Spleen (tissue), 11 donors: ENCODE measurements around the gene DACT3. TPM values are rescaled to one million over a fixed set of nuclear protein-coding genes. Genes with fewer than 3 reads are reported as not detected.

ENCODE experiments used
- DNase-seq: peaks from one replicate; pipeline ENCODE4 v3.0.0-alpha.2; 2020
- H3K27ac ChIP-seq, 8 donors: fragments of 200-600 bp; sonication (generic) in 7 of 8; 1 replicate in 4 of 8; 2 replicates in 4 of 8; pipeline versions ENCODE4 v1.5.0 to v1.8.0; 2016 to 2021; ENCODE audit warnings: inconsistent platforms in 4 of 8, mild to moderate bottlenecking in 4 of 8, moderate library complexity in 1 of 8
- H3K27me3 ChIP-seq, 7 donors: fragments of 200-600 bp; sonication (generic) in 6 of 7; replicated peaks in 1 of 7; 1 replicate in 4 of 7; 2 replicates in 3 of 7; pipeline versions ENCODE4 v1.5.0 to v1.8.0; 2016 to 2021; ENCODE audit warnings: inconsistent platforms in 3 of 7, mild to moderate bottlenecking in 1 of 7
- H3K36me3 ChIP-seq, 6 donors: fragments of 200-600 bp; sonication (generic) in 5 of 6; 1 replicate in 4 of 6; 2 replicates in 2 of 6; pipeline versions ENCODE4 v1.5.0 to v1.8.0; 2016 to 2021; ENCODE audit warnings: inconsistent platforms in 2 of 6
- H3K4me1 ChIP-seq, 6 donors: fragments of 200-600 bp; sonication (generic) in 5 of 6; 1 replicate in 3 of 6; 2 replicates in 3 of 6; pipeline versions ENCODE4 v1.5.0 to v1.8.0; 2016 to 2021; ENCODE audit warnings: inconsistent platforms in 3 of 6
- H3K4me3 ChIP-seq, 8 donors: fragments of 200-600 bp; sonication (generic) in 7 of 8; 1 replicate in 4 of 8; 2 replicates in 4 of 8; pipeline versions ENCODE4 v1.5.0 to v1.8.0; 2016 to 2021; ENCODE audit warnings: inconsistent platforms in 4 of 8, mild to moderate bottlenecking in 4 of 8, moderate library complexity in 2 of 8
- H3K9me3 ChIP-seq, 8 donors: fragments of 200-600 bp; sonication (generic) in 7 of 8; 1 replicate in 4 of 8; 2 replicates in 4 of 8; pipeline versions ENCODE4 v1.5.0 to v1.8.0; 2016 to 2021; ENCODE audit warnings: inconsistent platforms in 4 of 8
- CTCF ChIP-seq, 11 experiments: fragments of 200-600 bp in 7 of 11; fragments of 450-650 bp in 4 of 11; sonication (generic) in 4 of 11; IDR thresholded peaks in 8 of 11; conservative IDR thresholded peaks in 3 of 11; 1 replicate in 7 of 11; 2 replicates in 4 of 11; pipeline versions ENCODE4 v1.4.0 to v1.8.0; 2016 to 2021; ENCODE audit warnings: antibody characterized with exemption in 11 of 11, inconsistent platforms in 4 of 11, mild to moderate bottlenecking in 1 of 11
- POLR2A ChIP-seq, 3 donors: fragments of 450-650 bp; IDR thresholded peaks; one replicate each; pipeline ENCODE4 v1.5.1; 2017; ENCODE audit warnings: antibody characterized with exemption in 3 of 3, mild to moderate bottlenecking in 1 of 3
- POLR2AphosphoS5 ChIP-seq, 3 donors: sonication (generic); formaldehyde crosslinking; IDR thresholded peaks; one replicate each; pipeline ENCODE4 v1.5.1; 2017; ENCODE audit warnings: antibody characterized with exemption in 3 of 3
- WGBS, 5 donors: extraction: QIAGEN DNeasy Blood & Tissue Kit in 3 of 5; methylation state at CpG; one replicate each; pipeline versions ENCODE4 v1.1.5 to v1.1.7; 2013 to 2018; 5-methylcytosine and 5-hydroxymethylcytosine counted together
- intact Hi-C: fragments of 100-400 bp; cut with DNase I; formaldehyde crosslinking; loops from one replicate; pipeline ENCODE4 v1.15.0; 2023; ENCODE audit warnings: low total_unique reads
- polyA plus RNA-seq, 3 donors: library from polyadenylated mRNA; stranded (reverse); fragments of 200-250 nt; gene quantifications; one replicate each; pipeline ENCODE4 v1.2.1, GENCODE V29; 2013
- total RNA-seq, 7 donors: library from RNA; depleted of rRNA in 3 of 7; stranded (reverse); fragments of >200 nt in 3 of 7; fragmentation: NEBNext Ultra II Directional in 4 of 7; extraction: Animal tissue kit (Norgen Biotek cat#: 25700) in 4 of 7; gene quantifications; one replicate each; pipeline versions ENCODE4 v1.1.0 to v1.2.1, GENCODE V29; 2016 to 2021
- donor health status: healthy with polysubstance abuse.
- donor health status: DM: no; HTN: no; CAD: no; lungs with moderate emphysema.
- donor health status: DM: no; HTN: no; CAD: no.
- donor health status: Bipolar disorder and iron deficiency.
- donor health status: healthy.
- donor health status: DM: no; HTN: no; CAD: no.
- donor health status: DM: yes; HTN: yes; CAD: no.

Gene DACT3
- total and polyA plus RNA-seq, 10 donors, result 1.6 to 10.4 (median 5.5) TPM

GRCh38 chr19:46668662-46669061 lies 7.7 kb upstream of the DACT3 start:
- Histone ChIP-seq H3K9me3 (no peaks in the 10 kb centered on the region), H3K36me3 (peaks cover 0 to 19% (median 12%) of the 10 kb centered on the region in 6 donors), H3K27me3 (no peaks in the 10 kb centered on the region), H3K27ac (no peak overlapping the region), H3K4me1 (no peaks in the 10 kb centered on the region), H3K4me3 (no peak overlapping the region)
- no peak for DNase-seq
- intact Hi-C loops, result loop anchor here (10.0 kb wide), 1 partner anchor 134 kb away; no protein-coding TSS in a partner anchor
- no peak for TF ChIP-seq POLR2AphosphoS5 (IDR thresholded peaks at IDR 0.05)
- TF ChIP-seq POLR2A (IDR thresholded peaks at IDR 0.05), result no peak
- no peak for TF ChIP-seq CTCF (IDR thresholded peaks at IDR 0.05 in 8 of 11, conservative IDR thresholded peaks at IDR 0.05 in 3 of 11)
- 84 to 94% (median 87%) methylated on average over 3 of the region's 3 CpGs for WGBS, 5 donors

GRCh38 chr19:46665072-46665471 lies 4.1 kb upstream of the DACT3 start:
- DNase-seq, result no peak
- peaks cover 14 to 22% (median 20%) of the 10 kb centered on the region in 6 donors for H3K4me1 ChIP-seq
- WGBS, 5 donors, result 84 to 92% (median 91%) methylated on average over 8 of the region's 8 CpGs
- H3K36me3 ChIP-seq, result no peaks in the 10 kb centered on the region
- H3K9me3 ChIP-seq, result no peaks in the 10 kb centered on the region
- peaks cover 1 to 8% (median 7%) of the 10 kb centered on the region in 7 donors for H3K27me3 ChIP-seq
- intact Hi-C loops, result loop anchor here (10.0 kb wide), 1 partner anchor 130 kb away; no protein-coding TSS in a partner anchor
- TF ChIP-seq POLR2A (IDR thresholded peaks at IDR 0.05) (no peak), CTCF (IDR thresholded peaks at IDR 0.05 in 8 of 11, conservative IDR thresholded peaks at IDR 0.05 in 3 of 11) (no peak), POLR2AphosphoS5 (IDR thresholded peaks at IDR 0.05) (no peak)
- no peak overlapping the region for H3K4me3 ChIP-seq
- no peak overlapping the region for H3K27ac ChIP-seq

GRCh38 chr19:46661735-46662592 lies 982 bp upstream of the DACT3 start:
- intact Hi-C loops, result loop anchor here (5.0 to 10.0 kb wide), 2 partner anchors 50 to 127 kb away; no protein-coding TSS in a partner anchor
- TF ChIP-seq POLR2AphosphoS5 (IDR thresholded peaks at IDR 0.05) (peak in 1 of 3 donors; percentile 36), CTCF (IDR thresholded peaks at IDR 0.05 in 8 of 11, conservative IDR thresholded peaks at IDR 0.05 in 3 of 11) (peak; percentile 67 to 93 (median 86)), POLR2A (IDR thresholded peaks at IDR 0.05) (no peak)
- peak overlapping the region; percentile 9 to 80 (median 68) for H3K27ac ChIP-seq

GRCh38 chr19:46660551-46661019 lies 397 bp downstream of the DACT3 start:
- Histone ChIP-seq H3K4me1 (peaks cover 20 to 46% (median 34%) of the 10 kb centered on the region in 6 donors), H3K27me3 (peaks cover 4 to 50% (median 27%) of the 10 kb centered on the region in 7 donors), H3K36me3 (no peaks in the 10 kb centered on the region), H3K4me3 (peak overlapping the region; percentile 51 to 76 (median 56)), H3K27ac (peak overlapping the region in 7 of 8 donors; percentile 70 to 83 (median 74)), H3K9me3 (no peaks in the 10 kb centered on the region)
- TF ChIP-seq CTCF (IDR thresholded peaks at IDR 0.05 in 8 of 11, conservative IDR thresholded peaks at IDR 0.05 in 3 of 11) (no peak), POLR2AphosphoS5 (IDR thresholded peaks at IDR 0.05) (no peak), POLR2A (IDR thresholded peaks at IDR 0.05) (no peak)
- WGBS, 5 donors, result 0 to 1% (median 0%) methylated on average over 28 to 40 of the region's 40 CpGs
- intact Hi-C loops, result loop anchor here (5.0 to 10.0 kb wide), 2 partner anchors 48 to 126 kb away; no protein-coding TSS in a partner anchor
- DNase-seq, result no peak

More at GRCh38 chr19:46661735-46662592, 982 bp upstream of the DACT3 start:
- H3K4me1 ChIP-seq, result peaks cover 20 to 46% (median 34%) of the 10 kb centered on the region in 6 donors
- DNase-seq, result peak; percentile 91
- H3K9me3 ChIP-seq, result no peaks in the 10 kb centered on the region
- 6 to 8% (median 7%) methylated on average over 19 of the region's 19 CpGs for WGBS, 5 donors
- H3K4me3 ChIP-seq, result peak overlapping the region; percentile 17 to 76 (median 50)
- peaks cover 4 to 39% (median 27%) of the 10 kb centered on the region in 7 donors for H3K27me3 ChIP-seq
- no peaks in the 10 kb centered on the region for H3K36me3 ChIP-seq
